ENCODE results near the gene PGM1. TPM values are rescaled to one million over a fixed set of nuclear protein-coding genes. Genes with fewer than 3 reads are reported as not detected.

The PGM1 gene
- total and polyA plus RNA-seq, 2 of the 4 experiments (the other 2 are of a cell fraction), result 42.6 to 94.5 TPM

GRCh38 chr1:63615768-63616420 lies 22.7 kb downstream of the PGM1 start:
- H4K5ac ChIP-seq (ENCODE audit: low read depth, low read length), result no peak overlapping the region
- H4K20me1 ChIP-seq (ENCODE audit: insufficient read depth, low read length), result no peaks in the 10 kb centered on the region
- no TSS peak for BruUV-seq (replicated peaks)
- no peak overlapping the region for H3K18ac ChIP-seq (ENCODE audit: low read depth, low read length)
- H3K36me3 ChIP-seq (ENCODE audit: control insufficient read depth, insufficient read depth, low read length), result no peaks in the 10 kb centered on the region
- ATAC-seq (ENCODE audit: low read depth) (peak; percentile 78), DNase-seq (peak; percentile 75)
- H3K23ac ChIP-seq (ENCODE audit: low read depth, low read length), result no peak overlapping the region
- WGBS, 2 experiments (ENCODE audit: extremely low coverage in 2 of 2, insufficient read length in 1 of 2), result no CpG with 5 or more reads among the region's 6 CpGs
- no peaks in the 10 kb centered on the region for H3K9me3 ChIP-seq (ENCODE audit: control insufficient read depth, insufficient read depth, low read length)
- no peaks in the 10 kb centered on the region for H3K27me3 ChIP-seq (ENCODE audit: control insufficient read depth, insufficient read depth, low read length)
- no peak overlapping the region for H2AK5ac ChIP-seq (ENCODE audit: low read depth, low read length)
- POLR2A ChIA-PET (ENCODE audit: unreplicated experiment), result no interaction called here
- H3K14ac ChIP-seq (replicated peaks; ENCODE audit: low read depth, low read length), result no peak overlapping the region
- dilution Hi-C loops (cut with HindIII; ENCODE audit: low sequenced_read_pairs, unreplicated experiment) (no loop called here), intact Hi-C loops (cut with micrococcal nuclease) (loop anchor here (1.0 to 5.0 kb wide), 7 partner anchors 76 to 630 kb away; partner anchors contain the start of gene ROR1), in situ Hi-C loops (cut with MboI; ENCODE audit: low sequenced_read_pairs) (loop anchor here (5.0 to 10.0 kb wide), 2 partner anchors 519 to 626 kb away; no protein-coding TSS in a partner anchor)
- H2AK9ac ChIP-seq (replicated peaks; ENCODE audit: low read depth, low read length, poor library complexity), result no peak overlapping the region
- H2BK120ac ChIP-seq (ENCODE audit: low read depth, low read length), result no peak overlapping the region
- peaks cover 11% of the 10 kb centered on the region for H3K4me1 ChIP-seq (ENCODE audit: control insufficient read depth, insufficient read depth, low read length)
- H3K4me2 ChIP-seq (ENCODE audit: low read depth, low read length), result no peak overlapping the region
- H2AFZ ChIP-seq (replicated peaks; ENCODE audit: low read length, poor library complexity), result no peak overlapping the region
- H2BK15ac ChIP-seq (ENCODE audit: low read depth, low read length), result 0 out of 3 replicates have a peak overlapping the region, but pooled peaks have one; percentile 11
- no peak overlapping the region for H3K4me3 ChIP-seq (ENCODE audit: insufficient read depth, low read depth, low read length)
- peak overlapping the region; percentile 28; the same call in 1 of the 2 replicates for H4K91ac ChIP-seq (ENCODE audit: insufficient read depth, low read depth, low read length)
- H4K8ac ChIP-seq (ENCODE audit: low read depth in 2 of 2, low read length in 2 of 2), result no peak overlapping the region
- peaks cover 15 to 20% of the 10 kb centered on the region in 2 experiments; a peak in 3 of 4 replicates for H3K79me1 ChIP-seq (ENCODE audit: low read depth in 1 of 2, low read length in 2 of 2)
- no peak overlapping the region for H3K27ac ChIP-seq (ENCODE audit: insufficient read depth, low read length)
- H3K9me1 ChIP-seq (ENCODE audit: insufficient read depth, low read length), result no peaks in the 10 kb centered on the region
- no peak overlapping the region for H2BK5ac ChIP-seq (ENCODE audit: low read depth, low read length, poor library complexity, severe bottlenecking)
- no peak overlapping the region for H2BK20ac ChIP-seq (ENCODE audit: low read depth, low read length)
- no peak overlapping the region for H3K4ac ChIP-seq (ENCODE audit: low read depth, low read length)
- H3K9ac ChIP-seq (ENCODE audit: low read depth, low read length), result no peak overlapping the region
- no peak overlapping the region for H3K56ac ChIP-seq (ENCODE audit: extremely low read depth, insufficient read depth, low read length)
- CTCF ChIA-PET, result interaction anchor here (0.7 to 2.0 kb wide), 2 partner anchors 76 to 630 kb away, joined by 3 to 5 read pairs; no protein-coding TSS in a partner anchor
- TF ChIP-seq MAZ (IDR thresholded peaks at IDR 0.05; ENCODE audit: borderline replicate concordance, low read depth, low read length), result no peak
- TF ChIP-seq CHD1 (IDR thresholded peaks at IDR 0.05; ENCODE audit: low read depth, low read length), result no peak
- TF ChIP-seq, protein P1, sequence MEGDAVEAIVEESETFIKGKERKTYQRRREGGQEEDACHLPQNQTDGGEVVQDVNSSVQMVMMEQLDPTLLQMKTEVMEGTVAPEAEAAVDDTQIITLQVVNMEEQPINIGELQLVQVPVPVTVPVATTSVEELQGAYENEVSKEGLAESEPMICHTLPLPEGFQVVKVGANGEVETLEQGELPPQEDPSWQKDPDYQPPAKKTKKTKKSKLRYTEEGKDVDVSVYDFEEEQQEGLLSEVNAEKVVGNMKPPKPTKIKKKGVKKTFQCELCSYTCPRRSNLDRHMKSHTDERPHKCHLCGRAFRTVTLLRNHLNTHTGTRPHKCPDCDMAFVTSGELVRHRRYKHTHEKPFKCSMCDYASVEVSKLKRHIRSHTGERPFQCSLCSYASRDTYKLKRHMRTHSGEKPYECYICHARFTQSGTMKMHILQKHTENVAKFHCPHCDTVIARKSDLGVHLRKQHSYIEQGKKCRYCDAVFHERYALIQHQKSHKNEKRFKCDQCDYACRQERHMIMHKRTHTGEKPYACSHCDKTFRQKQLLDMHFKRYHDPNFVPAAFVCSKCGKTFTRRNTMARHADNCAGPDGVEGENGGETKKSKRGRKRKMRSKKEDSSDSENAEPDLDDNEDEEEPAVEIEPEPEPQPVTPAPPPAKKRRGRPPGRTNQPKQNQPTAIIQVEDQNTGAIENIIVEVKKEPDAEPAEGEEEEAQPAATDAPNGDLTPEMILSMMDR (conservative IDR thresholded peaks at IDR 0.05; ENCODE audit: low read depth, low read length), result peak; percentile 81
- peak; percentile 58; the same call in 1 of the 2 replicates for TF ChIP-seq CEBPB (IDR thresholded peaks at IDR 0.05; ENCODE audit: low read depth, low read length)
- TF ChIP-seq, protein P2, sequence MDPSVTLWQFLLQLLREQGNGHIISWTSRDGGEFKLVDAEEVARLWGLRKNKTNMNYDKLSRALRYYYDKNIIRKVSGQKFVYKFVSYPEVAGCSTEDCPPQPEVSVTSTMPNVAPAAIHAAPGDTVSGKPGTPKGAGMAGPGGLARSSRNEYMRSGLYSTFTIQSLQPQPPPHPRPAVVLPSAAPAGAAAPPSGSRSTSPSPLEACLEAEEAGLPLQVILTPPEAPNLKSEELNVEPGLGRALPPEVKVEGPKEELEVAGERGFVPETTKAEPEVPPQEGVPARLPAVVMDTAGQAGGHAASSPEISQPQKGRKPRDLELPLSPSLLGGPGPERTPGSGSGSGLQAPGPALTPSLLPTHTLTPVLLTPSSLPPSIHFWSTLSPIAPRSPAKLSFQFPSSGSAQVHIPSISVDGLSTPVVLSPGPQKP (IDR thresholded peaks at IDR 0.05; ENCODE audit: borderline replicate concordance, low read depth, low read length), result no peak
- TF ChIP-seq NFE2L2 (IDR thresholded peaks at IDR 0.05; ENCODE audit: low read depth, low read length), result no peak
- no peak for TF ChIP-seq RCOR1 (IDR thresholded peaks at IDR 0.05; ENCODE audit: insufficient replicate concordance, low read length)
- TF ChIP-seq MXI1 (IDR thresholded peaks at IDR 0.05; ENCODE audit: borderline replicate concordance, low read depth, low read length), result no peak
- TF ChIP-seq USF2 (IDR thresholded peaks at IDR 0.05; ENCODE audit: low read depth, low read length), result no peak
- TF ChIP-seq POLR2A (IDR thresholded peaks at IDR 0.05; ENCODE audit: low read depth, low read length), result no peak
- no peak for TF ChIP-seq MAFK (IDR thresholded peaks at IDR 0.05; ENCODE audit: low read depth, low read length)
- peak; percentile 85 for TF ChIP-seq RAD21 (IDR thresholded peaks at IDR 0.05; ENCODE audit: low read length)
- TF ChIP-seq RFX5 (IDR thresholded peaks at IDR 0.05; ENCODE audit: low read depth, low read length), result no peak
- TF ChIP-seq SMC3 (IDR thresholded peaks at IDR 0.05; ENCODE audit: low read depth, low read length), result peak; percentile 76
- no peak for TF ChIP-seq FOS (IDR thresholded peaks at IDR 0.05; ENCODE audit: low read depth, low read length)

Measured in IMR-90 (cell line).